UCSD-AML1 (cell line): ENCODE measurements around the gene SESN2.

Source experiments
- DNase-seq: peaks from one replicate; lab custom pipeline; 2025; ENCODE audit not compliant: unreplicated experiment; lab: John Stamatoyannopoulos, UW

The SESN2 gene

GRCh38 chr1:28259252-28259933, at the start of gene SESN2:
SESN2 (plus strand) TSS chr1:28259518; CDS start chr1:28259848, 330 bp downstream.
- peak; percentile 99 for DNase-seq

GRCh38 chr1:28209700-28210099, 49.6 kb upstream of the SESN2 start:
- DNase-seq = no peak

GRCh38 chr1:28213315-28213714, 46.0 kb upstream of the SESN2 start:
- no peak for DNase-seq

- no peak for DNase-seq
Observed at GRCh38 chr1:28229089-28229488, 30.2 kb upstream of the SESN2 start.

GRCh38 chr1:28229996-28230395, 29.3 kb upstream of the SESN2 start:
- DNase-seq = no peak

- peak; percentile 89 for DNase-seq
Observed at GRCh38 chr1:28232558-28233263, 26.6 kb upstream of the SESN2 start, which contains the start of gene DNAJC8. DNAJC8 (minus strand) TSS chr1:28233029; CDS start chr1:28232998, 31 bp downstream.

GRCh38 chr1:28233264-28233606, 26.1 kb upstream of the SESN2 start:
- DNase-seq = no peak

- DNase-seq = peak; percentile 94
Observed at GRCh38 chr1:28235755-28236655, 23.3 kb upstream of the SESN2 start, which contains the start of gene ATP5IF1. ATP5IF1 (plus strand) TSS chr1:28236124; CDS start chr1:28236184, 60 bp downstream.

GRCh38 chr1:28236656-28237322, 22.5 kb upstream of the SESN2 start:
- DNase-seq = no peak

GRCh38 chr1:28239004-28239403, 20.3 kb upstream of the SESN2 start:
- DNase-seq = no peak

- DNase-seq = no peak
Observed at GRCh38 chr1:28240024-28240423, 19.3 kb upstream of the SESN2 start.

- no peak for DNase-seq
Observed at GRCh38 chr1:28241638-28242241, 17.6 kb upstream of the SESN2 start.

GRCh38 chr1:28243685-28244311, 15.5 kb upstream of the SESN2 start:
- DNase-seq = no peak

- no peak for DNase-seq
Observed at GRCh38 chr1:28244549-28245251, 14.6 kb upstream of the SESN2 start.

- no peak for DNase-seq
Observed at GRCh38 chr1:28246427-28246832, 12.9 kb upstream of the SESN2 start.

- DNase-seq = no peak
Observed at GRCh38 chr1:28247612-28248272, 11.6 kb upstream of the SESN2 start.

GRCh38 chr1:28248273-28249012, 10.9 kb upstream of the SESN2 start:
- peak; percentile 79 for DNase-seq
